NCI-H2081 (cell line): ENCODE data around the gene LMNB1.
"Not testable (repeated sequence)": the region's sequence is repeated elsewhere in the genome, so short reads cannot be mapped to it uniquely, and the experiment has no call there.

Experiments used
- DNase-seq, 2 experiments: peaks; one replicate each; lab custom pipeline; 2025; lab: John Stamatoyannopoulos, UW

LMNB1 gene

GRCh38 chr5:126778675-126779403, 1.9 kb downstream of the LMNB1 start:
- no peak for DNase-seq

- peak; percentile 31 to 56 for DNase-seq
Measured at GRCh38 chr5:126780165-126780827, 3.4 kb downstream of the LMNB1 start.

DNA sequence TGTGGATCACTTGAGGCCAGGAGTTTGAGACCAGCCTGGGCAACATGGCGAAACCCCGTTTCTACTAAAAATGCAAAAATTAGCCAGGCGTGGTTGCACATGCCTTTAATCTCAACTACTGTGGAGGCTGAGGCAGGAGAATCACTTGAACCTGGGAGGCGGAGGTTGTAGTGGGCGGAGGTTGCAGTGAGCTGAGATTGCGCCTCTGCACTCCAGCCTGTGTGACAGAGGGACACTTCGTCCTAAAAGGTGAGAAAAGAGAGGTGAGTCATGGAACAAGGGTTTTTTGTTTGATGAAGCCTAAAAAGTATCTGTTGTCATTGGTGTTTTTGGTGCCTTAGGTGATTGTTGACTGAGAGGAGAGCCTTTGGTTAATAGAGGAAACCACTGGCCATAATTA, 11.5 kb downstream of the LMNB1 start:
- not testable (repeated sequence) for DNase-seq

- DNase-seq: no peak
Measured at GRCh38 chr5:126793097-126793496, 16.2 kb downstream of the LMNB1 start.

- DNase-seq: not testable (repeated sequence)
Measured at GRCh38 chr5:126793648-126794047, 16.7 kb downstream of the LMNB1 start.

DNA sequence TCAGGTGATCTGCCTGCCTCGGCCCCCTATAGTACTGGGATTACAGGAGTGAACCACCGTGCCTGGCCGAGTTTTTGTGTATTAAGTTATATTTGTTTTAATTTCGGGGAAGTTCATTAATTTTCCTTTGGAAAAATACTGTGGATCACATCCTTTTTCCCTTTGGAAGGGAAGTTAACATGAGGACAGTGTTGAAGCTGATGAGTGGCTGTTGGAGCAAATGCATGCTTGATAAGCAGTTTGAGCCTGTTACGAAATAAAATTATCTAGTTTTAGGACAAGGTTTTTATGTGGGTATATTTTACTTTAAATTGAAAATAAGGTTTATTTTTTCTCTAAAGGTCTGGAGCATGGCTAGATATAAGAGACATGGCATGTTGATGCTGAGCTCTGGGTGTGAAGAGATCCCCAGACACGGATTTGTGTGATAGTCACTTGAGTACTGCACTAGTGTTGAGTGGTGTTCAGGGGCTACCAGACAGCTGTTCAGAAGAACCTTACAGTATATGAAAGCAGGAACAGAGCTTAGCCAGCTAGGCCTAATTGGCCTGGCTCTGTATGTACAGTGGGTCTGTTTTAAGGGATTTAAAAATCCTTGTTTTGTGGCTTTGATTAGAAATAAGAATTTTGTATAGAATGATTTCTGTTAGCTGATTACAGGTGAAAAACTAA, 17.4 kb downstream of the LMNB1 start:
- no peak for DNase-seq

DNA sequence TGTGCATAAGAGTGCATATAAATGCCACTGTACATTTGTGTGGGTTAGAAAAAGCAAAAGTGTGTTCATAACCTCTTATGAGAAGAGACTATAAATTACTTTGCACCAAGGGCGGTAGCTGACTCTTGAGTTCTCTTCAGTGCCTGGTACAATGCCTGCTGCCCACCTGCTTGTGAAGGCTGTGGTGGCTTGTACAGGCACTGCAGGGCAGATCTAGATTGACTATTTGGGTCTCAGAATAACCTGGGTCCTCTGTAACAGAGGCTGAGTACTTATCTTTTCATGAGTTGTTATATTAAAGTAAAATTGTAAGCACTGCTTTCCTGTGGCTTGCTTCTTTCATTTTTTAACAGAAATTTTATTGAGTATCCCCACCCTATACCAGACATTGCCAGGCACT, 22.8 kb downstream of the LMNB1 start:
- DNase-seq: no peak

- no peak for DNase-seq
Measured at GRCh38 chr5:126801174-126801991, 24.4 kb downstream of the LMNB1 start.

- no peak for DNase-seq
Measured at GRCh38 chr5:126801992-126802294, 25.0 kb downstream of the LMNB1 start.

DNA sequence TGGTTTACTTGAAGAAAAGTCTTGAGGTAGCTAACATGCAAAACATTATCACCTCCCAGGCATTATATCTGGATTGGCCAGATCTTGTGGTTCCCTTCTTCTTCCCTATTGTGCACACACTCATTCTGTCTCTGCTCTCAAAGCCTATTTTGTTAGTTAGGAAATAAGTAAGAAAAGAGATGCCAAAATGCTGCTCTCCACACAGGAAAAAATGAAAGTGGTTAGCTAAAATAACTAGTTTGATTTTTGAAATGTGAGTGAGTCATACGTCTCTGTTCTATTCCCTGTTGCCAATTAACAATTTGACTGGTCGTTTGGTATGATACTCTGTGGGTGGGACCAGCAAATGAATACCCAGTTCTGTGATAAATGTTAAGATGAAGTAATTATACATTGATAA, 28.1 kb downstream of the LMNB1 start:
- no peak for DNase-seq

GRCh38 chr5:126808521-126808988, 31.6 kb downstream of the LMNB1 start:
- no peak for DNase-seq

DNA sequence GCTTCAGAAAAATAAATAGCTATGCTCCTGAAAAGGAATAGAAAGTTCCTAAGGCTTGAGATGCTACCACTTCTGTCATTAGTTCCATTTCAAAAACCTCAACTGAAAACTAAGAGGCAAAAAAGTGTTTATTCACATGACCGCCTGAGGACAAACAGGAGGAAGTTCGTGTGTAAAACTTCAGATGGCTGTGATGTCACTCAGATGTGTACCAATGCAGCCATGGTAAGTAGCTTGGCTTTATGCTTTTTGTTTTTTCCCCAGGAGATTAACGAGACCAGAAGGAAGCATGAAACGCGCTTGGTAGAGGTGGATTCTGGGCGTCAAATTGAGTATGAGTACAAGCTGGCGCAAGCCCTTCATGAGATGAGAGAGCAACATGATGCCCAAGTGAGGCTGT, 33.0 kb downstream of the LMNB1 start:
- no peak for DNase-seq

GRCh38 chr5:126810596-126811380, 33.9 kb downstream of the LMNB1 start:
- no peak for DNase-seq

DNA sequence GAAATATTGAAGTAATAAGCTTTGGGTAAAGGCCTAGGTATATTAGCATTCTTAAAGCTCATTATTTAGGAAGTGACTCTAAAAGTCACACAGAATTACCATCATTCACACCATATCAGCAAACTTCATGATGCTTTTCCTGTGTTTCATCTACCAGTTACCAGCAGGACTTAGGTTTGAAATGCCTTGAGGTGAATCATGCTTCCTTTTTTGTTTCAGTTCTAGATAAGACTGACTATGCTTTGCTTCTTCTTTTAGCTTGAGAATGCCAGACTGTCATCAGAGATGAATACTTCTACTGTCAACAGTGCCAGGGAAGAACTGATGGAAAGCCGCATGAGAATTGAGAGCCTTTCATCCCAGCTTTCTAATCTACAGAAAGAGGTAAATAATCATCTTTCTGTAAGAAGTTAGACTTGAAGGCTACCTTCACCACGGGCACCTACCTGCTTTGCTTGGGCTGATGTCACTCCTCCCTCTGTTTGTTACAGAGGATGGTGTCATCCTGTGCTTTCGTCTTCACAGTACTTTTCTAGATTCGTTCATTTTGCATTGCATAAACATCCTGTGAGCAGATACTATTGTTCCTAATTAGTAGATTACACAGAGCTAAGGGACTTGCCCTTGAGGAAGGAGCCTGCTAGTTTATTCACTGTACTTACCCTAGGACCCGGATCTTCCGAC, 34.7 kb downstream of the LMNB1 start:
- DNase-seq: no peak

GRCh38 chr5:126812199-126812570, 35.2 kb downstream of the LMNB1 start:
- DNase-seq: no peak

- DNase-seq: not testable (repeated sequence)
Measured at GRCh38 chr5:126813799-126814198, 36.9 kb downstream of the LMNB1 start.

GRCh38 chr5:126814721-126815404, 37.9 kb downstream of the LMNB1 start:
- no peak for DNase-seq

DNA sequence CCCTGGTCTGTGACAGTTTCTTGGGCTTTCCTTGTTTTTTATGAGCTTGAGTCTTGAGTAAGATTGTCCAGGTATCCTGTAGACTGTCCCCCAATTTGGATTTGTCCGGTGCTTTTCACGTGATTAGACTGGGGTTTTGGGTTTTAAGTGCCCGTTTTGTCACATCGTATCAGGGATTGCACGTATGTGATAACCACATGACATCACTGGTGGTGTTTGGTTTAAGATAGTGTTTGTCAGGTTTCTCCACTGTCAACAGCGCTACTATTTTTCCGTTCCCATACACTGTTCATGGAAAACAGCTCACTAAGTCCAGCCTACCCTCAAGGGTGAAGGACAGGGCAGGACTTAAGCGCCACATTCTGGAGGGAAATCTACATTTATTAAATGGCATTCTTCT, 39.7 kb downstream of the LMNB1 start:
- DNase-seq: no peak

DNA sequence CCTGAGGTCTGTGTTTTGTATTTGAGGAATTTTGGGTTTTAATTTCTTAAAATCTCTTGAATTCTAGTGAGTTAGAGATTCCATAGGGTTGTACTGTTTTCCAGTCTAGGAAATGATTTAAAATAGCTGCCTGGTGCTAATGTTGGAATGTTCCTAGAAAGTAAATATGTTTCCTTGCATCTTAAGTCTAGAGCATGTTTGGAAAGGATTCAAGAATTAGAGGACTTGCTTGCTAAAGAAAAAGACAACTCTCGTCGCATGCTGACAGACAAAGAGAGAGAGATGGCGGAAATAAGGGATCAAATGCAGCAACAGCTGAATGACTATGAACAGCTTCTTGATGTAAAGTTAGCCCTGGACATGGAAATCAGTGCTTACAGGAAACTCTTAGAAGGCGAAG, 41.8 kb downstream of the LMNB1 start:
- DNase-seq: no peak

GRCh38 chr5:126819253-126819652, 42.3 kb downstream of the LMNB1 start:
- no peak for DNase-seq
